GM21390 (cell line): Measurements from ENCODE around the gene FANK1.
A peak's percentile ranks its signal among the peaks of the same experiment; 100 is the strongest.

ENCODE experiments used
- ATAC-seq: cut with Tn5 transposase; IDR thresholded peaks from one replicate; pipeline ENCODE4 v1.9.1; 2021; ENCODE audit not compliant: unreplicated experiment

The FANK1 gene

DNA sequence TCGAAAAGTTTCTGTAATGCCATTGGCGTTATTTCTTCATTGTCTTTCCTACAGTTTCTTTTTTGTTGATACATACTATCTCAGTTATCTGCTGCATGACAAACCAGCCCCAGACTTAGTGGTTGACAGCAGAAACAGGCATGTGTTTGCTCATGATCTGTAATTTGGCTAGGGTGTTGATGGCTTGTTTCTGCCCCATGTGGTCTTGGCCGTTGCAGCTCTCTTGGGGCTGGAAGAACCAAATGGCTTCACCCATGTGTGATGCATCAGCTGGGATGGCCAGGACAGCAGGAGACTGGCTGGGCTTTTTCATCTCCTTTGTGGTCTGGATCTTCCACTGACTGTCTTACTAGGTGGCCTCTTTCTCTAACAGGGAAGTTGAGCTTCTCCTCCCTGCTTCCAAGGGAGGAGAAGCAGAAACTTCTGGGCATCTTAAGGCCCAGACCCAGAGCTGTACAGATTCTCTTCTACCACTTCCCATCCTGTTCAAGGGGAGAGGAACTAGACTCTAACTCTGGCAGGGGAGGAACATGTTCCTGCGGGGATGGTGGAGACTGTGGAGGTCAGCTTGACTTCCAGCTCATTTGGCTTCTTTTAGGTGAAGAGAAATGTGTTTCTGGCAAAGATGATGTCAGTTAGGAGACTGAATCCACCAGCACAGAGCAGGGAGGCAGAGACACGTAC lies 89.3 kb downstream of the FANK1 start:
- ATAC-seq: no peak

GRCh38 chr10:125989791-125990190 lies 93.4 kb downstream of the FANK1 start:
- no peak for ATAC-seq

DNA sequence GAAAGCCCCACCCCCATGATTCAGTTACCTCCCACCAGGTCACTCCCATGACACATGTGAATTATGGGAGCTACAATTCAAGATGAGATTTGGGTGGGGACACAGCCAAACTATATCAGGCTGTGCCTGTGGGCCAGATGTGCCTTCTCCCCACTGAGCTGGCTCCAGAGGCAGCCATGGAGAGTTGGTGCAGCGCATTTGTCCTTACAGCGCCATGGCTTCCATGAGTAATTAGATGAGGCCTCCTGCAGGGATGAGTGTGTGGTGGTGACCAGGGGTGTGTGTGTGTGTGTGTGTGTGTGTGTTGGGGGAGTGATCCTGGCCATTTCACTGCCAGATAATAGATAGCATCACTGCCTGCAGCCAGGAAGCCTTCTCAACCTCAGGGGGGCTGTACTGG lies 94.6 kb downstream of the FANK1 start:
- no peak for ATAC-seq

DNA sequence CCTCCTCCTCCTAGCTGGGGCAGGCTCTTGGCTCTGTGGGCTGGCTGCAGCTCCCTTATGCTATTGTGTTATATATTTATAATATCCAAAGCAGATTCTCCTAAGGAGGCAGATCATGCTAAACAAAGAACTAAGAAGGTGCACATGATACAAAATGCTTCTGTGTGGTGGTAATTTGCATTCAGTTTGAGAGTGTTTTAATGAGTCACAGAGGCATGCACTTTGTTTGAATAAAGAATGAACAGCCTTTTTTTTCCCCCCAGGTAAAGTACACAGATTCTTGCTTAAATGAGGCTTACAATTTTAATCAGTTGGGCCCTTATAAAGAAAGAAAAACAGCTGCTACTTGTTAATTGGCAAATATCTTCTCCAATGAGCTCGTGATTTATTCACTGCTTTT lies 95.0 kb downstream of the FANK1 start:
- no peak for ATAC-seq

- ATAC-seq: no peak
These were observed 95.9 kb downstream of the FANK1 start for GRCh38 chr10:125992254-125992653.

- no peak for ATAC-seq
These were observed 98.2 kb downstream of the FANK1 start for GRCh38 chr10:125994601-125995000.

- ATAC-seq: no peak
These were observed 99.5 kb downstream of the FANK1 start for GRCh38 chr10:125995726-125996304.

DNA sequence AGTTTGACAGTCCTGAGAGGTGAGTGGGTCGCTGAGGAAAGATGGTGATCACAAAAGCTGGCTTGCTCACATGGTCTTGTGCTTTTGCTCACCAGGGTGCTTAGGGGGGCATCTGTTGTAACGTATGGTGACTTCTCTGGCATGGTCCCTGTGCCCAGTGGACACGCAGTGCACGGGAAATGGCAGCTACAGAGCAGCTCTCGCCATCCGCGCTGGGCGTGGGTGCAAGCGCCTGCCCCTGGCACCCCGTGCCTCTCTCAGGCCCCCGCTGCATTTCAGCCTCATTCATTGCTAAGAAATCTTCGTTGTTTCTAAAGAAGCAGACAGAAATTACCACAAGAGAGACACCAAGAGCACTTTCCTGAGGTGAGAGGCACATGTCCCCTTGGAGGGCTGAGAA lies 101.2 kb downstream of the FANK1 start:
- no peak for ATAC-seq

DNA sequence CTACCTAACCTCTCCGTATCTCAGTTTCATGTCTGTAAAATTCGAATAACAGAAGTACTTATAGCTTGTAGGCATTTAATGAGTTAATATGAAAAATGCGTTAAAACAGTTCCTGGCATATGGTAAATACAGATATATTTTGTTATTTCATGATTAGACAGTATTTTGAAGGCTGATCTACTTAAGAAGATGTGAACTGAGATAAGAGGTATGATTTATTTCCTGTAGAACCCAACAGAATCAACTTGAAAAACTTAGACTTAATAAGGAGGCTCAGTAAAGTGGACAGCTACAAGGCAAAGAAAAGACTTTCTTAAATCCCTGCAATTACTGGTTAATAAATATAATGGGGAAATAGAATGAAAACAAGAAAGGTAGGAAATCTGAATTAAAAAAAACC lies 103.3 kb downstream of the FANK1 start:
- ATAC-seq: no peak

DNA sequence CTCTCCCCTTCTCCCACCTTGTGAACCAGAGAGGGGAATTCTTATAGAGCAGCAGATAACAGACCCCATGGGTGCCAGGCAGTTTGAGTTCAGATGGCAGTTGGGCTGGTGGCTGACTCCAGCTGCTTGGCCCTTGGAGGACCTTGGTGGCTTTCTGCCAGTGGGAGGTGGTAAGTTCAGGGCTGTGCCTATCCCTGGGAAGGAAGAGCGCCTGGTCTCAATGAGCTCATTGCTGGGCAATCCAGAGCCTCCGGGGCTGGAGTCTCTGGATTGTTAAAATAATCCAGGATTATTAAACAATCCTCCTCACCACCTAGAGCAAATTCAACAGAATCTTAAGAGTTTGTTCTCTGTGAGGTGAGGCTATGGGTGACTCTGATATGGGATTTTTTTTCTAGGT lies 105.2 kb downstream of the FANK1 start:
- ATAC-seq: no peak

DNA sequence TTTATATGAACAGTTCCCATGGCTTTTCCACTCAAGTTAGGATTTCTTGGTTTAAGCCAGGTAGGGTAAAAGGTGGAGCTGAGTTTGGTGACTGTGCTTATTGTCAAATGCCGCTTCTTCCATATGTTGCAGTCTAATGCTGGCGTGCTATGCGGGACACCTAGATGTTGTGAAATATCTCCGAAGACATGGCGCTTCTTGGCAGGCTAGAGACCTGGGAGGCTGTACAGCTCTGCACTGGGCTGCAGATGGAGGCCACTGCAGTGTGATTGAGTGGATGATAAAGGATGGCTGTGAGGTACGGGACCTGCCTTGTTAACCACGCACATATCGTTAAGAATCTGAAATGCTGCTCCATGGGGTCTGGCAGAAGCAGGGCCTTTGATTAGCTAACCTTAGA lies 108.4 kb downstream of the FANK1 start:
- no peak for ATAC-seq

- ATAC-seq: no peak
These were observed 109.9 kb downstream of the FANK1 start for GRCh38 chr10:126006264-126006663.

DNA sequence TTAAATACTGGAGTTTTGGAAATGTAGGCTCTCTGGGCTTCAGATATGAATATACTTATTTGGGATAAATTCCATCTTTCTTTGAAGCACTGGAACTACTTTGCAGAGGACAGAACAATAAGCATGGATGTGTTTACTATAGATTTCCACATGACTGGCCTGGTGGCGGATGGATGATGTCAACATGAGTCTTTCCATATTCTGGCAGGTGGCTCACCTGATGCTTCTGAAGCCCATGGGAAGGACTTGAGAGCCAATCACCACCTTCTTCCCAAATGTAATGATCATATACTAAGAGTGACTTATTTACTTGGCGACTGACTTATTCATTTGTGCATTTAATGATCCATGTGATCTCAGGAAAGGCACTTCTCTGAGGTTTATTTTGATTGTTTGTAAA lies 110.5 kb downstream of the FANK1 start:
- no peak for ATAC-seq

GRCh38 chr10:126009650-126010049 lies 113.3 kb downstream of the FANK1 start:
- no peak for ATAC-seq

DNA sequence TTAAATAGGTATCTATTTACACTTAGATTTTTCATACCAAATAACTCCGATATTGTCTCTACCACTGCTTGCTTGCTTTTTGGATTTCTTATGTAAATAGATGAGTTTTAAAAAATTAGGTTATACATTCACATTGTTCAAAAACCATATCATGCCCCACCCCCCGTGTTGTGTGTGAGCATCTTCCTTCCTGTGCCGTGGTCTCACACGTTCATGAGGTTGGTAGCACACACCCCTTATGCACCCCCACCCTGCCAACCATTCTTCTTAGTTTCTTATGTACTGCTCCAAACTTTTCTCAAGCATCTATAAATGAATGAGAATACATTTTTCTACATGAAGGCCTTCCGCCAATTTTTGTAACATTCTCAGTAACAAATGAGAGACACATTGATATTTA lies 115.6 kb downstream of the FANK1 start:
- no peak for ATAC-seq

DNA sequence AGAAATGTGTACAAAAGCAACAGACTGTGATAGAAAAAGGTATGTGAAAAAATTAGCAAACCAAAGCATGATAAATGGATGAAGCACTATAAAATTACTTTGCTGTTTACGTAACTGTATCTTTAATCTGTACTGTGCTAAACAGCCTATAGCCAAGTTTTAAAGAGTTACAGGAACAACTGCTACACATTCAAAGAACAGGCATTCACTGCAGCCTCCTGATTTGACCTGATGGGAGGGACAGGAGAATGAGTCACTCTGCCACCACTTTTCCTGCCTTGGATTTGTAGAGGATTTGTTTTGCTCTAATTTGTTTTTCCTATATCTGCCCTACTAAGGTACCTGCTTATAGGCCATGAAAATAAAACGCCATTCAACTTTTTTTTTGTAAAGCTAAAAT lies 116.1 kb downstream of the FANK1 start:
- no peak for ATAC-seq

GRCh38 chr10:126013489-126014281 lies 117.3 kb downstream of the FANK1 start:
- peak; percentile 49 for ATAC-seq

DNA sequence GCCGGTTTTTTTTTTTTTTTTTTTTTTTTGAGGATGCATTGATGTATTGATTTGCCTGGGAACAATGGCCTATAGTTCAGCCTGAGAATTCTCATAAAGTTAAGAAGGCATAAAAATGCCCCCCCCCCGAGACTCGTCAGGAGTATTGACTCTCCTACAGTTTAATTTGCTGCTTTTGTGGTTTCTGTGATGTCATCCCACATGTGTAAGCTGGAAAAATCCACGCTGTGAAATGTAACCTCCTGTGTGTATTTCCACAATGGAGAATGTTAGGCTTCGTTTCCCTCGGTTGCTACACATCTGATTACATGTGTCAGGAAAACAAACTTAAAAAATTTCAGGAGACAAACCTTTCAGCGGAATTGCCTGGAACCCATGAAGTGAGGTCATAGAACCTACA lies 117.9 kb downstream of the FANK1 start:
- ATAC-seq: no peak

DNA sequence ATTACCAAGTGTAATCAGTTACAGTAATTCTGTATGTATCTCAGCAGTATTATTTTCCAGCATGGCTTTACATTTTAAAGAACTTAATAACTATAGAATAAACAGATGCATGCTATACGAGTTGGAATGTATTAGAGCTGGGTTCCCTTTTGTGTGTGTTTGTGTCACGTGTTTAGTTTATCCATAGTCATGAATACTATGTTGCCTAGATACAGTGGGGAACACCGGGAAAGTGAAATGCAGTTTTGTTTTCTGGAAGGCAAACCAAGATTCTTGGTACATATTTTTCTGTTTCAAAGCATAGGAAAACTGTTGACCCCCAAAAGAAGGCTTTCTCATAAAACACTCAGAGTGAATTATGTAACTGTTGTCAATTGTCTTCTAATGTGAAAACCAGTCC lies 119.0 kb downstream of the FANK1 start:
- ATAC-seq: no peak

DNA sequence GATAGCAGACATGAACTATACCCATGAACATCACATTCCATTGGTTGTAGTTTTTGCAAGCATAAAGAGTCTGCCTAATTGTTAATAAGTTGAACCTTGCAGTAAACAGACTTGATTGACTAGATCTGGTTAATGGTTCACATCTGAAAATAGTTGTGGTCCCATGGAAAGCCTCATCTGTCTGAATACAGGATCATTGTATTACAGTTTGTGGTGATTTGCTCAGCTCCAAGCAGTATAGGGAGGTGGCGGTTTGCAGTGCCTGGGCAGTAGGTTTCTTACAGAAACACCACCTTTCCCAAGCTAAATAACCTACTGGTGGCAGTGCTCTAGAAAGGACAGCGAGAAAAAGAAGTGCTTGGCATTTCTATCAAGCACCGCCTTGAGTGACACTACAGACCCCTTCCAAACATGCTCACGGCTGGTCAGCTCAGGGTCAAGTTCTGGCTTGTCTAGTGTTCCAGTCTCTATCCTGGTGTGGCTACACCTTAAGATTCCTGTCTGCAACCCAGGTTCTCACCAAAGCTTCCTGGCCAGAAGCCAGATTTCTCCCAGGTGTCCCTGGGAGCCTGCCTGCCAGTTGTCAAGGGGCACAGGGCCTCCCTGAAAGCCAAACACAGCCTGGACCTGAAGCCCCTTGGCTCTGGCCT lies 119.9 kb downstream of the FANK1 start:
- no peak for ATAC-seq

- no peak for ATAC-seq
These were observed 120.5 kb downstream of the FANK1 start for GRCh38 chr10:126016882-126017281.
